Fibroblast of lung (primary cell): Measurements from ENCODE around the gene FTO. TPM values are rescaled to one million over a fixed set of nuclear protein-coding genes. Genes with fewer than 3 reads are reported as not detected.

ENCODE experiments used
- DNase-seq, 2 donors: peaks; one replicate each; pipeline versions ENCODE4 v3.0.0 to v3.0.0-alpha.2; 2010; ENCODE audit warnings: low read depth in 2 of 2
- H2AFZ ChIP-seq: 2 replicates; pipeline ENCODE4 v1.5.1; 2012; ENCODE audit warnings: low read length, control low read depth, inconsistent platforms
- H3K27ac ChIP-seq: 2 replicates; pipeline ENCODE4 v1.5.1; 2011; ENCODE audit warnings: low read length, control low read depth; ENCODE audit not compliant: insufficient read depth
- H3K27me3 ChIP-seq: 2 replicates; pipeline ENCODE4 v1.5.1; 2011; ENCODE audit warnings: mild to moderate bottlenecking, low read length; ENCODE audit not compliant: control insufficient read depth, insufficient read depth
- H3K36me3 ChIP-seq: 2 replicates; pipeline ENCODE4 v1.5.1; 2011; ENCODE audit warnings: low read length; ENCODE audit not compliant: control insufficient read depth, insufficient read depth
- H3K4me1 ChIP-seq: 2 replicates; pipeline ENCODE4 v1.5.1; 2011; ENCODE audit warnings: low read length; ENCODE audit not compliant: control insufficient read depth, insufficient read depth; ENCODE audit errors: extremely low read depth
- H3K4me2 ChIP-seq: 2 replicates; pipeline ENCODE4 v1.5.1; 2011; ENCODE audit warnings: low read length, control low read depth; ENCODE audit not compliant: insufficient read depth; ENCODE audit errors: extremely low read depth
- H3K4me3 ChIP-seq, 4 experiments: fragments of 200-600 bp in 1 of 4; sonication (generic) in 1 of 4; replicated peaks in 1 of 4; 2 replicates each; pipeline ENCODE4 v1.5.1; 2011 to 2016; ENCODE audit warnings: low read length in 4 of 4, low read depth in 3 of 4, mild to moderate bottlenecking in 3 of 4, control low read depth in 2 of 4, inconsistent platforms in 1 of 4, mixed read lengths in 1 of 4; ENCODE audit not compliant: insufficient read depth in 1 of 4; ENCODE audit errors: control extremely low read depth in 1 of 4
- H3K79me2 ChIP-seq: 2 replicates; pipeline ENCODE4 v1.5.1; 2012; ENCODE audit warnings: mild to moderate bottlenecking, low read length, inconsistent platforms; ENCODE audit not compliant: control insufficient read depth, insufficient read depth
- H3K9ac ChIP-seq: 2 replicates; pipeline ENCODE4 v1.5.1; 2011; ENCODE audit warnings: mild to moderate bottlenecking, low read length, control low read depth; ENCODE audit not compliant: insufficient read depth
- H3K9me3 ChIP-seq: 2 replicates; pipeline ENCODE4 v1.5.1; 2012; ENCODE audit warnings: low read depth, low read length; ENCODE audit not compliant: control insufficient read depth, insufficient read depth
- H4K20me1 ChIP-seq: 2 replicates; pipeline ENCODE4 v1.5.1; 2011; ENCODE audit warnings: low read length; ENCODE audit not compliant: control insufficient read depth, insufficient read depth; ENCODE audit errors: extremely low read depth
- EZH2 ChIP-seq: IDR thresholded peaks from 2 replicates; pipeline ENCODE4 v1.5.1; 2012; ENCODE audit warnings: low read length, control low read depth, mild to moderate bottlenecking; ENCODE audit errors: missing control alignments
- polyA plus RNA-seq, 2 donors: library from polyadenylated mRNA; depleted of rRNA in 1 of 2; stranded (reverse) in 1 of 2; unstranded in 1 of 2; fragments of >200 nt; gene quantifications; 2 replicates each; pipeline ENCODE4 v1.2.1, GENCODE V29; 2011 to 2012; ENCODE audit warnings: missing spikeins in 1 of 2
- total RNA-seq: library from RNA; depleted of rRNA; stranded (reverse); fragments of >200 nt; gene quantifications from 2 replicates; pipeline ENCODE4 v1.2.1, GENCODE V29; 2014
- TF ChIP-seq, protein P1 (sequence below), 2 donors: IDR thresholded peaks in 1 of 2; conservative IDR thresholded peaks in 1 of 2; 1 replicate in 1 of 2; 2 replicates in 1 of 2; pipeline ENCODE4 v1.5.1; 2011 to 2012; ENCODE audit warnings: low read length in 2 of 2, control low read depth in 1 of 2, inconsistent platforms in 1 of 2, low read depth in 1 of 2, mild to moderate bottlenecking in 1 of 2

FTO gene
- total and polyA plus RNA-seq, 2 donors (not counting 1 experiment from before 2014, with no cell fraction given) = 61.1 to 97.6 TPM

DNA sequence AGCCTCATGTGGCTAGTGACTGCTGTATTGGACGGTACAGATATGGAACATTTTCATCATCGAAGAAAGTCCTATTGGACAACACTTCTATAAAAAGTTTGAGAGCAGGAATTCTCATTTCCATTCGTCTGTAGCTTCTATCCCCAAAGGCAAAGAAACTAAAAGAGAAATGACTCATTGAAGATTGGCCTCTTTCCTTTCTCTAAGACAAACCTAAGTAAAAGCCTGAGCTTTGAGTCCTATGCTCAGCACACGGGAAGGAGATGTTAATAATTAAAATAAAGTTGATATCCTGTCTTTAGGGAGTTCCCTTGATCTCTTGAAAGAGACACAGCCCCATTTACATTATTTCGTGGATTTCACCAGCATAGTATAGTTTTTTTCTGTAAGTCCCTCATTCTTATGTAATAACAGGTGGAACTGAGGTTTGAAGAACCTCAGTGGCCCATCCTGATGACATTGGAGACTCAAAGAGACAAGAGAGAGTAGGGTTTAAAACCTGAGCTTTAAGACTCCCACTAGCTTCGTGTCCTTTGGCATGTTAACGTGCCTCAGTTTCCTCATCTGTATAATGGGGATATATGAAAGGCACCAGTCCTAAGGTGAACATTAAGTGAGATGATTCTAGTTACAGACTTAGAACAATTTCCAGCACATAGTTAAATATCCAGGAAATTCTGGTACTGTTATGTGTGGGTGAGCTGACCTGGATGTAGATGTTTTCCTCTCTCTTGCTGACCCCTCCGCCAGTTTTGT lies 408.7 kb downstream of the FTO start:
- no peak overlapping the region for H3K9ac ChIP-seq
- H3K4me3 ChIP-seq = no peak overlapping the region
- H3K27me3 ChIP-seq = no peaks in the 10 kb centered on the region
- no peaks in the 10 kb centered on the region for H4K20me1 ChIP-seq
- no peak overlapping the region for H2AFZ ChIP-seq
- TF ChIP-seq, protein P1, sequence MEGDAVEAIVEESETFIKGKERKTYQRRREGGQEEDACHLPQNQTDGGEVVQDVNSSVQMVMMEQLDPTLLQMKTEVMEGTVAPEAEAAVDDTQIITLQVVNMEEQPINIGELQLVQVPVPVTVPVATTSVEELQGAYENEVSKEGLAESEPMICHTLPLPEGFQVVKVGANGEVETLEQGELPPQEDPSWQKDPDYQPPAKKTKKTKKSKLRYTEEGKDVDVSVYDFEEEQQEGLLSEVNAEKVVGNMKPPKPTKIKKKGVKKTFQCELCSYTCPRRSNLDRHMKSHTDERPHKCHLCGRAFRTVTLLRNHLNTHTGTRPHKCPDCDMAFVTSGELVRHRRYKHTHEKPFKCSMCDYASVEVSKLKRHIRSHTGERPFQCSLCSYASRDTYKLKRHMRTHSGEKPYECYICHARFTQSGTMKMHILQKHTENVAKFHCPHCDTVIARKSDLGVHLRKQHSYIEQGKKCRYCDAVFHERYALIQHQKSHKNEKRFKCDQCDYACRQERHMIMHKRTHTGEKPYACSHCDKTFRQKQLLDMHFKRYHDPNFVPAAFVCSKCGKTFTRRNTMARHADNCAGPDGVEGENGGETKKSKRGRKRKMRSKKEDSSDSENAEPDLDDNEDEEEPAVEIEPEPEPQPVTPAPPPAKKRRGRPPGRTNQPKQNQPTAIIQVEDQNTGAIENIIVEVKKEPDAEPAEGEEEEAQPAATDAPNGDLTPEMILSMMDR (conservative IDR thresholded peaks at IDR 0.05 in 1 of 2, IDR thresholded peaks at IDR 0.05 in 1 of 2; ENCODE audit: low read depth in 1 of 2, low read length in 2 of 2) = no peak
- no peak for TF ChIP-seq EZH2
- no peaks in the 10 kb centered on the region for H3K79me2 ChIP-seq
- H3K4me2 ChIP-seq = no peak overlapping the region
- no peaks in the 10 kb centered on the region for H3K36me3 ChIP-seq
- no peak for DNase-seq
- no peaks in the 10 kb centered on the region for H3K9me3 ChIP-seq
- no peaks in the 10 kb centered on the region for H3K4me1 ChIP-seq
- H3K27ac ChIP-seq = no peak overlapping the region

DNA sequence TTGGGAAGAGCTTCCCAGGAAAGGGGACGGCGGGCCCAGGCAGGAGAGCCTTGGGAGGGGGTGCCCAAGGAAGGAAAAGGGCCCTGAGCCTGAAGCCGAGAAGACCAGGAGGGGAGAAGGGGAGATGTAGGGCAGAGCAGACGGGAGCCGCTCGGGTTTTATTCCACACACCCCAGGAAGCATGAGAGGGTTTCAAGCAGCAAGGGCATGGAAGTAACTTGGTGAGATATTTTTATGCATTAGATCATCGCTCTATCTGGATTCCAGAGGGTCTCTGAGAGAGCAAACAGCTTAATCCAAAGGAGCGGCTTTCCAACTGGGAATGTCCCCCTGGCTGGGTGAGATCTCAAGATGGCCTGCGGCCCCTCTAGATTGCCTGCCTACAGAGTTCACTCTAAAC lies 411.6 kb downstream of the FTO start:
- Histone ChIP-seq H2AFZ (no peak overlapping the region), H3K4me2 (no peak overlapping the region), H4K20me1 (no peaks in the 10 kb centered on the region), H3K4me3 (no peak overlapping the region), H3K79me2 (no peaks in the 10 kb centered on the region), H3K27ac (no peak overlapping the region), H3K27me3 (no peaks in the 10 kb centered on the region), H3K9me3 (no peaks in the 10 kb centered on the region), H3K9ac (no peak overlapping the region), H3K36me3 (no peaks in the 10 kb centered on the region), H3K4me1 (no peaks in the 10 kb centered on the region)
- no peak for DNase-seq
- TF ChIP-seq EZH2 = no peak
- TF ChIP-seq, protein P1 (conservative IDR thresholded peaks at IDR 0.05 in 1 of 2, IDR thresholded peaks at IDR 0.05 in 1 of 2; ENCODE audit: low read depth in 1 of 2, low read length in 2 of 2) = no peak

DNA sequence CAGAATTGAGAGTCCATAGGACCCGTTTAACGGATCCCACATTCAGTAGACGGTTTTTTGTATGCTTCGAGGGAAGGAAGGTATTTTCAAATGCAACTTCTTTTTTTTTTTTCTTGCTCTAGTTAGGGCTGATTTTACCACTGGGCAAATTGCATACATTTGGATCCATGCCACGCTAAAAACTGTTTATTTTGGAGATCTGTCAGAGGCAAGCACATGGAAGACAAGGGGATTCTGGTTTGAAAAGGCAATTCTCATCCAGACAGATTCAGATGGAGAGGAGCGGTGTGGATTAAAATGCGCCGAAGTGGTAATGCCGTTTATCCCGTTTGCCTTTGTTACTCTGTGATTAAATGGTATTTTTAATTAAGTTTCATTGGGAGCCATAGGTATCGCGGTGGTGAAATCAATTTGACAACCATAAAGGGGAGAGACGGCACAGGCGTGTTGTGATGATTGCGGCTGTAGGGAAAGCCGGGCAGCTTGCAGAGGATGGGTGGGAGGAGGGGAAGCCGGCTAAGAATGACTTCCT lies 412.2 kb downstream of the FTO start:
- no peak overlapping the region for H3K4me3 ChIP-seq
- H3K27me3 ChIP-seq = no peaks in the 10 kb centered on the region
- no peak overlapping the region for H3K27ac ChIP-seq
- H3K9me3 ChIP-seq = no peaks in the 10 kb centered on the region
- no peak overlapping the region for H3K4me2 ChIP-seq
- no peaks in the 10 kb centered on the region for H3K79me2 ChIP-seq
- TF ChIP-seq EZH2 = no peak
- TF ChIP-seq, protein P1 (conservative IDR thresholded peaks at IDR 0.05 in 1 of 2, IDR thresholded peaks at IDR 0.05 in 1 of 2; ENCODE audit: low read depth in 1 of 2, low read length in 2 of 2) = no peak
- H3K9ac ChIP-seq = no peak overlapping the region
- no peaks in the 10 kb centered on the region for H3K36me3 ChIP-seq
- peak in 1 of 2 donors; percentile 33 for DNase-seq
- H2AFZ ChIP-seq = no peak overlapping the region
- no peaks in the 10 kb centered on the region for H3K4me1 ChIP-seq
- no peaks in the 10 kb centered on the region for H4K20me1 ChIP-seq
